CD4-positive, alpha-beta T cell (primary cell): ENCODE measurements around the gene CFI. TPM values are rescaled to one million over a fixed set of nuclear protein-coding genes. Genes with fewer than 3 reads are reported as not detected.
A peak's percentile ranks its signal among the peaks of the same experiment; 100 is the strongest.

Experiments
- ATAC-seq: fragments of 200-7000 bp; cut with Tn5 transposase; one replicate; pipeline ENCODE4 v1.10.0; 2022; ENCODE audit warnings: mild to moderate bottlenecking; ENCODE audit not compliant: poor library complexity
- CTCF ChIA-PET: fragments of 350-600 bp; sonication (Branson Sonifier 250); formaldehyde crosslinking; loops from one replicate; lab custom pipeline; 2021; ENCODE audit warnings: antibody characterized with exemption, inconsistent platforms; lab: Charles Lee
- POLR2A ChIA-PET: fragments of 350-600 bp; sonication (Branson Sonifier 250); formaldehyde crosslinking; loops from one replicate; lab custom pipeline; 2021; ENCODE audit warnings: antibody characterized with exemption, inconsistent platforms; lab: Charles Lee
- DNase-seq, 14 experiments: peaks; one replicate each; pipeline ENCODE4 v3.0.0-alpha.2; 2013 to 2020; ENCODE audit warnings: mixed read lengths in 2 of 14
- H3K27ac ChIP-seq, 2 donors: one replicate each; pipeline versions ENCODE4 v1.5.1 to v1.7.0; 2013; ENCODE audit warnings: low read length in 2 of 2, low read depth in 1 of 2, mild to moderate bottlenecking in 1 of 2
- H3K27me3 ChIP-seq, 2 experiments: 1 replicate in 1 of 2; 2 replicates in 1 of 2; pipeline versions ENCODE4 v1.6.1 to v1.7.0; 2013; ENCODE audit warnings: low read length in 2 of 2, control low read depth in 1 of 2, mild to moderate bottlenecking in 1 of 2, moderate library complexity in 1 of 2; ENCODE audit not compliant: insufficient read depth in 2 of 2, control insufficient read depth in 1 of 2
- H3K36me3 ChIP-seq: one replicate; pipeline ENCODE4 v1.6.1; 2013; ENCODE audit warnings: low read length, control low read depth; ENCODE audit not compliant: insufficient read depth
- H3K4me1 ChIP-seq: one replicate; pipeline ENCODE4 v1.6.1; 2013; ENCODE audit warnings: low read length, control low read depth; ENCODE audit not compliant: insufficient read depth
- H3K4me3 ChIP-seq: one replicate; pipeline ENCODE4 v1.5.1; 2013; ENCODE audit warnings: mild to moderate bottlenecking, low read length, moderate library complexity
- H3K9me3 ChIP-seq, 2 experiments: 1 replicate in 1 of 2; 2 replicates in 1 of 2; pipeline versions ENCODE4 v1.6.1 to v1.7.0; 2013; ENCODE audit warnings: low read length in 2 of 2, mild to moderate bottlenecking in 2 of 2, control low read depth in 1 of 2, moderate library complexity in 1 of 2; ENCODE audit not compliant: control insufficient read depth in 1 of 2, insufficient read depth in 1 of 2
- H3K27ac Mint-ChIP-seq: one replicate; pipeline ENCODE4 v1.8.0; 2020; ENCODE audit warnings: mixed read lengths
- H3K27me3 Mint-ChIP-seq: one replicate; pipeline ENCODE4 v1.8.0; 2021; ENCODE audit warnings: mixed read lengths
- H3K36me3 Mint-ChIP-seq: one replicate; pipeline ENCODE4 v1.8.0; 2021; ENCODE audit warnings: low read depth, mixed read lengths
- H3K4me1 Mint-ChIP-seq: one replicate; pipeline ENCODE4 v1.8.0; 2021; ENCODE audit warnings: low read depth, mixed read lengths
- H3K4me3 Mint-ChIP-seq: one replicate; pipeline ENCODE4 v1.8.0; 2020; ENCODE audit warnings: mild to moderate bottlenecking, mixed read lengths
- H3K9me3 Mint-ChIP-seq: one replicate; pipeline ENCODE4 v1.8.0; 2020; ENCODE audit warnings: mixed read lengths
- CTCF ChIP-seq: fragments of 200-600 bp; IDR thresholded peaks from one replicate; pipeline ENCODE4 v1.8.0; 2022; ENCODE audit warnings: antibody characterized with exemption, mild to moderate bottlenecking
- intact Hi-C, 2 experiments: fragments of 100-400 bp; cut with DNase I in 1 of 2; cut with micrococcal nuclease in 1 of 2; formaldehyde crosslinking; loops; one replicate each; pipeline versions ENCODE4 v1.15.1 to v1.9.0; 2023 to 2025; cut with DNase I, micrococcal nuclease
- total RNA-seq, 174 experiments: library from RNA in 2 of 174; stranded (reverse) in 2 of 174; gene quantifications; one replicate each; pipeline ENCODE4 v1.2.3 and lab custom pipeline; 2021 to 2026

Gene CFI
- total RNA-seq, 2 experiments from 2014 or later: not detected

- no peak for ATAC-seq
- Mint-ChIP-seq H3K4me1 (peaks cover 33% of the 10 kb centered on the region), H3K27me3 (no peaks in the 10 kb centered on the region), H3K4me3 (peak overlapping the region; percentile 92), H3K27ac (peak overlapping the region; percentile 89), H3K9me3 (no peaks in the 10 kb centered on the region), H3K36me3 (peaks cover 21% of the 10 kb centered on the region)
- peaks cover 6% of the 10 kb centered on the region for H3K36me3 ChIP-seq
- CTCF ChIA-PET: interaction anchor here (3.2 kb wide), 1 partner anchor 26 kb away, joined by 13 read pairs; the partner anchor contains the start of gene CASP6
- intact Hi-C loops: loop anchor here (1.0 to 10.0 kb wide), 3 partner anchors 86 to 1104 kb away; partner anchors contain the start of genes GAR1 (in 1 of the 2), MCUB (in 1 of the 2) and RPL34 (in 1 of the 2)
- no peaks in the 10 kb centered on the region for H3K9me3 ChIP-seq
- peaks cover 16% of the 10 kb centered on the region for H3K4me1 ChIP-seq
- H3K27ac ChIP-seq: peak overlapping the region; percentile 33 to 35
- peak overlapping the region; percentile 93 for H3K4me3 ChIP-seq
- DNase-seq: no peak
- H3K27me3 ChIP-seq: no peaks in the 10 kb centered on the region
- TF ChIP-seq CTCF: no peak
- POLR2A ChIA-PET: interaction anchor here (1.3 to 2.1 kb wide), 4 partner anchors 26 to 295 kb away, joined by 3 to 9 read pairs (median 6); partner anchors contain the start of genes CASP6 and SEC24B
Measured at GRCh38 chr4:109729117-109729717, 72.6 kb downstream of the CFI start.

GRCh38 chr4:109728385-109728784 is 73.4 kb downstream of the CFI start:
- intact Hi-C loops: loop anchor here in 1 of 2 experiments (2.0 to 10.0 kb wide), 2 partner anchors 168 to 1104 kb away; partner anchors contain the start of genes MCUB and RPL34
- POLR2A ChIA-PET: interaction anchor here (0.8 to 1.3 kb wide), 2 partner anchors 25 to 290 kb away, joined by 3 to 4 read pairs; partner anchors contain the start of gene CASP6
- peak overlapping the region; percentile 92 for H3K4me3 Mint-ChIP-seq

GRCh38 chr4:109723110-109723509 is 78.7 kb downstream of the CFI start:
- Mint-ChIP-seq H3K36me3 (peaks cover 24% of the 10 kb centered on the region), H3K27ac (no peak overlapping the region), H3K9me3 (no peaks in the 10 kb centered on the region), H3K4me3 (no peak overlapping the region), H3K4me1 (peaks cover 30% of the 10 kb centered on the region), H3K27me3 (no peaks in the 10 kb centered on the region)
- CTCF ChIA-PET: no interaction called here
- no peak overlapping the region for H3K27ac ChIP-seq
- DNase-seq (no peak), ATAC-seq (no peak)
- intact Hi-C loops: loop anchor here in 1 of 2 experiments (10.0 kb wide), 1 partner anchor 1098 kb away; the partner anchor contains the start of gene RPL34
- no peaks in the 10 kb centered on the region for H3K9me3 ChIP-seq
- H3K36me3 ChIP-seq: peaks cover 6% of the 10 kb centered on the region
- peaks cover 3% of the 10 kb centered on the region for H3K4me1 ChIP-seq
- TF ChIP-seq CTCF: no peak
- POLR2A ChIA-PET: no interaction called here
- H3K27me3 ChIP-seq: no peaks in the 10 kb centered on the region
- no peak overlapping the region for H3K4me3 ChIP-seq

More at GRCh38 chr4:109728385-109728784, 73.4 kb downstream of the CFI start:
- DNase-seq: no peak
- H3K27me3 Mint-ChIP-seq: no peaks in the 10 kb centered on the region
- H3K36me3 Mint-ChIP-seq: peaks cover 22% of the 10 kb centered on the region
- H3K4me1 Mint-ChIP-seq: peaks cover 33% of the 10 kb centered on the region
- CTCF ChIA-PET: interaction anchor here (3.2 kb wide), 1 partner anchor 26 kb away, joined by 13 read pairs; the partner anchor contains the start of gene CASP6
- no peaks in the 10 kb centered on the region for H3K27me3 ChIP-seq
- no peak overlapping the region for H3K4me3 ChIP-seq
- no peaks in the 10 kb centered on the region for H3K9me3 Mint-ChIP-seq
- no peaks in the 10 kb centered on the region for H3K9me3 ChIP-seq
- peaks cover 6% of the 10 kb centered on the region for H3K36me3 ChIP-seq
- H3K27ac ChIP-seq: no peak overlapping the region
- H3K4me1 ChIP-seq: peaks cover 16% of the 10 kb centered on the region
- no peak for ATAC-seq
- H3K27ac Mint-ChIP-seq: peak overlapping the region; percentile 89
- no peak for TF ChIP-seq CTCF
